Right lung (tissue), 5 donors: ENCODE measurements around the gene CDYL2. TPM values are rescaled to one million over a fixed set of nuclear protein-coding genes. Genes with fewer than 3 reads are reported as not detected.

ENCODE experiments used
- DNase-seq, 2 donors: peaks; one replicate each; pipeline ENCODE4 v3.0.0-alpha.2; 2013
- polyA plus RNA-seq, 5 donors: library from polyadenylated mRNA; unstranded; fragments of 120-200 nt; gene quantifications; one replicate each; pipeline versions ENCODE4 v1.2.1 to v1.2.3, GENCODE V29; 2013; ENCODE audit warnings: inconsistent platforms in 1 of 5, low replicate concordance in 1 of 5; ENCODE audit not compliant: insufficient read length in 5 of 5, insufficient read depth in 1 of 5

CDYL2 gene
- polyA plus RNA-seq, 5 donors = 4.2 to 5.5 (median 4.6) TPM

GRCh38 chr16:80622007-80622406, 182.4 kb downstream of the CDYL2 start:
- no peak for DNase-seq

GRCh38 chr16:80620736-80621605, 183.4 kb downstream of the CDYL2 start:
- no peak for DNase-seq

GRCh38 chr16:80619824-80620223, 184.6 kb downstream of the CDYL2 start:
- no peak for DNase-seq

DNA sequence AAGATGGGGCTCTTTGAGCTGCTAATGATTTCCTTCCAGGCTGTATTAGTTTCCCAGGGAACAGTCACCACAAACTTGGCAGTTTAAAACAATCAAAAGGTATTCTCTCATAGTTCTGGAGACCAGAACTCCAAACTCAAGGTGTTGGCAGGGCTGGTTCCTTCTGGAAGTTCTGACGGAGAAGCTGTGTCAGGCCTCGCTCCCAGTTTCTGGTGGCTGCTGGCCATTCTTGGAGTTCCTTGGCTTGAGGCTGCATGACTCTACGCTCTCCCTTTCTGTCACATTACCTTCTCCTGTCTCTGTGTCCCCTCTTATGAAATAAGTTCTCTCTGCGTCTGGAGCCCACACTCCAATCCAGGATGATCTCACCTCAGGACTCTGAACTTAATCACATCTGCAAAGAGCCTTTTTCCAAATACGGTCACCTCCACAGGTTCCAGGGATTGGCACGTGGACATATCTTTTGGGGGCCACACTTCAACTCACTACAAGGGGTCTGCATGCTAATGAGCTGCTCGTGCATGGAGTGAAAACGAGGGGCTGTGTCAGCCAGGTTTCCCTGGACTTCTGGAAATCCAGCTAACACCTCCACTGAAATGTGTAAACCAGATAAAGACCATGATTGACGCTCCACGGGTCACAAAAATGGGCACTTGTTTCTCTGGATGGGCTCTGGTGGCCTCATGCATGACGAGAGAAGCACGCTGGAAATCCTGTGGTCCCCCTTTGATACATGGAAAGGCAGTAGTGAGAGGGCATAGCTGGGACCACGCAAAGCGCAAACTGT, 185.3 kb downstream of the CDYL2 start:
- no peak for DNase-seq

- no peak for DNase-seq
These were observed 188.0 kb downstream of the CDYL2 start for GRCh38 chr16:80616362-80616761.

DNA sequence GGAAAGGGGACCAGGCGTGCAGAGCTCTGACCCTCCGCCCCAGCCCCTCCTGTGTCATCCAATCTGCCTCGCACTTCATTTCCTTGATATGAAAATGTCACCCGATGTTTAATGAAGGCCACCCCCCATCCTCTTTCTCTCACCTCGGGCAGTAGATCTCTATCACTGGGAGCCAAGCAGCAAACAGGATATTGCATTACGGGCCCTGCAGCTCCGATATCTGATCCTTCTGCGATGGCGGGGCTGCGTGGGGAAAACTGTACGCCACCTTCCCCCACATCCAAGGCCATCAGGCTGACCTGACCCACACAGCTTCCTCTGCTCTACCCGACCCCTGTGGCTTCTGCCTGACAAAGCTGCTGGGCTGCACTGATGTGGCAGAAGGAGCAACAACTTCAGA, 188.7 kb downstream of the CDYL2 start:
- DNase-seq = no peak

- DNase-seq = no peak
These were observed 189.3 kb downstream of the CDYL2 start for GRCh38 chr16:80614908-80615671.

DNA sequence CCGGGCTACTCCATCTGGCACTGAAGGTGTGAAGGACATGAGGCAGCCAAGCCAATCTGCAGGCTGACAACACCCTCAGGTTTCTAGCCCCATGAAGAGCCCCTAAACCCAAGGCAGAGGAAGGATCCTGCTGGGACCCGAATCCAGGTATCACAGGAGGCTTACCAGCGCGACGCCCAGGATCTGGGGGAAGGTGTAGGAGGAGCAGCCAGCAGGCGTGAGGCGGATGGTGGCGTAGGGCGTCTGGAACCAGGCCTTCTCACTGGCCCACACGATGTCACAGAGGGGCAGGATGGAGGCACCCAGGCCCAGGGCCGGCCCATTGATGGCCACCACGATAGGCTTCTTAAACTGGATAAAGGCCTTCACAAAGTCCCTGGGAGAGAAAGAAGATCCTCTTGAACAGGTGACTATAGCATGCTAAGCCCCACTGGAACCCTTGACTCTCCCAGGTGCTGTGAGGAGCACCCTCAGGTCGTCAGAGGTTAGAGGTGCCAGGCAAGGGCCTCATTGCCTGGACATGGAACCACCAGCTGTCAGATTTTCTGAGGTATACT, 191.9 kb downstream of the CDYL2 start:
- DNase-seq = no peak

- no peak for DNase-seq
These were observed 192.5 kb downstream of the CDYL2 start for GRCh38 chr16:80611930-80612327.

GRCh38 chr16:80611171-80611929, 193.0 kb downstream of the CDYL2 start:
- no peak for DNase-seq

DNA sequence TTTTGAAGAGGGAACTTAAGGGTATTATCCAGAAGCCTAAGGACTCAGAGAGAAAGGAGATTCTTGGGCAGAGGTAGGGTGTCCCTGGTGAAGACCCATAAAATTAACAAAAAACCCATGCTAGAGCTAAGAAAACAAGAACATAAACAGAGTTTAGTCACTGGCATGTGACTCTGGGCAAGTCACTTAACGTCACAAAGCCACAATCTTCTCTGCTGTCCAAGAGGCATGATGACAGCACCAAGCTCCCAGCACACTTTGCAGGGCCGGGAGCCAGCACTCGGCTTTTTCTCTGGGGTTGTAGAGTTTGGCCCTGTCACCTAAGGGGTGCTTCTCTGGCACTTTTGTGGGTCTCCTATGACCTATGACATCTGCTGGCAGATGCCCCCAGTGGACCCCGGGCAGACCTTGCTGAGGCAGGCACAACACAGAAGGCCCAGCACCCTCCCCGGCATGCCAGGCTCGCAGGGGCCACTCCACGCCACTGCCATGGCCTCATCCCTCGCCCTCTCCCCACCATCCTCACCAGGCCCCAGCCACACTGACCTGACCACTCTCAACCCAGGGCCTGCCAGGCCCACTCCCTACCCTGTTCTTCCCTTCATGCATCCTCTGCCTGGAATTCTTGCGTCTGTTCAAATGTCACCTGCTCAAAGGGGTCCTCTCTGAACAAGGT, 193.8 kb downstream of the CDYL2 start:
- no peak for DNase-seq

GRCh38 chr16:80608946-80609345, 195.5 kb downstream of the CDYL2 start:
- no peak for DNase-seq

DNA sequence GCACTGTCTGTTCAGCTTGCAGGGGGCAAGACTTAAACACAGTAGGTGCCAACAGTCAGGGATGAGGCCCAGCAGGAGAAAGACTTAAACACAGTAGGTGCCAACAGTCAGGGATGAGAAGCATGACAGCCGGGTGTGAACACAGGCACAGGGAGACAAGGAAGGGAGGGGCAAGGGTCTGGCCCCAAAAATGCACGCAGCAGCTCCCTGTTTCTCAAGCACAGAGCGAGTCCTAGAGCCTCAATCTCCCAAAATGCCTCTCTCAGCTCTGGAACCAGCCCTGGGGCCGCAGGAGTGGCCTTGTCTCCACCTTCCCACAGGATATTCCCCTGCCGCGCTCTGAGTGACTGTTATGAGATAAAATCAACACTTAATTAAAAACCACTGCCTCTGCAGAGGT, 197.2 kb downstream of the CDYL2 start:
- no peak for DNase-seq

GRCh38 chr16:80606221-80606766, 198.1 kb downstream of the CDYL2 start:
- no peak for DNase-seq

- DNase-seq = no peak
These were observed 199.6 kb downstream of the CDYL2 start for GRCh38 chr16:80604600-80605355.

GRCh38 chr16:80602894-80603293, 201.5 kb downstream of the CDYL2 start:
- no peak for DNase-seq

DNA sequence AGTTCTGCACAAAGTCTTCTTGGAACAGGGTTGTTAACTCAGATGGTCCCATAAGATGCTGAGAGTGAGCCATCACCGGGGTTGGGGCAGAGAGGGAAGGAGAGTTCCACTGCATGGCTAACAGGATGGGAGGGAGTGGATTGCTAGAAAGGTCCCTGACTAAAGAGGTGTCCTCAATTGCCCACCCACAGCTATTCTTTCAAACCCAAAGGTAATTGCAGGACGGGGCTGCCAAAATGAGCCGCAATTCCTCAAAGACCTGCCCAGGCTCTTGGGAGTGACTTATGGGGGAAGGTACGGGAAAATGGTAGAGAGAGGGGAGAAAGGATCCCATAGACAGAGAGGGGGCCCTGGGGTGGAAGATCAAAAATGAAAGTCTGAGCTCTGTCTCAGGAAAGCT, 203.2 kb downstream of the CDYL2 start:
- DNase-seq = no peak

- no peak for DNase-seq
These were observed 204.9 kb downstream of the CDYL2 start for GRCh38 chr16:80599466-80599865.

DNA sequence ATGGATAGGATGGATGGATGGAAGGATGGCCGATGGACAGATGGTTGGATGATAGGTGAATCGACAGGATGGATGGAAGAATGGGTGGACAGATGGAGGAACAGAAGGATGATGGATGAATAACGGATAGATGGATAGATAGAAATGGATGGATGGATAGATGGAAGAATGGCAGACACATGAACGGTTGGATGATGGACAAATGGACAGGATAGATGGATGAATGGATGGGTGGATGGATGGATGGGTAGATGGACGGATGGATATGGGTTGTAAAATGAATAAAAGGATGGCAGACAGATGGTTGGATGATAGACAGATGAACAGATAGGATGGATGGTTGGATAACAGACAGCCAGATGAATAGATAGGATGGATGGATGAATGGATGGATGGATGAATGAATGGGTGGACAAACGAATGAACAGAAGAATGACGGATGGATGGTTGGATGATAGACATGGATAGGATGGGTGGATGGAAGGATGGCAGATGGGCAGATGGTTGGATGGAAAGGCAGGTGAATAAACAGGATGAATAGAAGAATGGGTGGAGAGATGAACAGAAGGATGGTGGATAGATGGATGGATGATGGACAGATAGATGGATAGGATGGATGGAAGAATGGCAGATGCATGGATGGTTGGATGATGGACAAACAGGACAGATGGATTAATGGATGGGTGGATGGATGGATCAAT, 207.7 kb downstream of the CDYL2 start:
- no peak for DNase-seq
